MM.1S (cell line): ENCODE data around the gene INS.

Experiments
- DNase-seq: peaks from one replicate; pipeline ENCODE4 v3.0.0-alpha.2; 2015
- H2AFZ ChIP-seq: fragments of 300-600 bp; sonication (generic); 2 replicates; pipeline ENCODE4 v1.6.0; 2016; ENCODE audit warnings: antibody characterized with exemption, low read length
- H3F3A ChIP-seq: fragments of 300-600 bp; sonication (generic); 2 replicates; pipeline ENCODE4 v1.6.1; 2016; ENCODE audit warnings: mild to moderate bottlenecking, antibody characterized with exemption, low read length, moderate library complexity, mixed read lengths; ENCODE audit not compliant: insufficient read depth
- H3K27ac ChIP-seq: fragments of 300-600 bp; sonication (generic); 2 replicates; pipeline ENCODE4 v1.5.1; 2016; ENCODE audit warnings: mild to moderate bottlenecking, low read length
- H3K27me3 ChIP-seq: fragments of 300-600 bp; sonication (generic); replicated peaks from 2 replicates; pipeline ENCODE4 v1.6.0; 2016; ENCODE audit warnings: low read length; ENCODE audit not compliant: insufficient read depth
- H3K36me3 ChIP-seq: fragments of 300-600 bp; sonication (generic); replicated peaks from 2 replicates; pipeline ENCODE4 v1.6.1; 2016; ENCODE audit warnings: mild to moderate bottlenecking, low read length, mixed read lengths; ENCODE audit not compliant: insufficient read depth
- H3K4me1 ChIP-seq: fragments of 300-600 bp; sonication (generic); 2 replicates; pipeline ENCODE4 v1.6.1; 2016; ENCODE audit warnings: low read length, mixed read lengths
- H3K4me2 ChIP-seq: fragments of 300-600 bp; sonication (generic); 2 replicates; pipeline ENCODE4 v1.6.0; 2016; ENCODE audit warnings: low read depth, low read length
- H3K4me3 ChIP-seq: fragments of 300-600 bp; sonication (generic); 2 replicates; pipeline ENCODE4 v1.5.1; 2016; ENCODE audit warnings: low read length, mixed read lengths
- H3K79me2 ChIP-seq: fragments of 300-600 bp; sonication (generic); 2 replicates; pipeline ENCODE4 v1.6.1; 2016; ENCODE audit warnings: mixed run types, low read length, mixed read lengths
- H3K9ac ChIP-seq: fragments of 300-600 bp; sonication (generic); 2 replicates; pipeline ENCODE4 v1.6.1; 2016; ENCODE audit warnings: low read length, mixed read lengths
- H3K9me2 ChIP-seq: fragments of 300-600 bp; sonication (generic); replicated peaks from 2 replicates; pipeline ENCODE4 v1.6.1; 2016; ENCODE audit warnings: mild to moderate bottlenecking, low read length, mixed read lengths; ENCODE audit not compliant: insufficient read depth
- H3K9me3 ChIP-seq: fragments of 300-600 bp; sonication (generic); replicated peaks from 2 replicates; pipeline ENCODE4 v1.6.1; 2016; ENCODE audit warnings: mild to moderate bottlenecking, low read length, mixed read lengths; ENCODE audit not compliant: insufficient read depth
- H4K20me1 ChIP-seq: fragments of 300-600 bp; sonication (generic); 2 replicates; pipeline ENCODE4 v1.6.1; 2016; ENCODE audit warnings: mild to moderate bottlenecking, low read length, moderate library complexity, mixed read lengths; ENCODE audit not compliant: insufficient read depth
- CTCF ChIP-seq: fragments of 300-600 bp; sonication (generic); IDR thresholded peaks from 2 replicates; pipeline ENCODE4 v1.5.1; 2016; ENCODE audit warnings: antibody characterized with exemption, low read length, mixed read lengths
- EZH2 ChIP-seq: fragments of 300-600 bp; sonication (generic); optimal IDR thresholded peaks from 2 replicates; pipeline ENCODE3; 2017; ENCODE audit warnings: low read depth, mild to moderate bottlenecking, antibody characterized with exemption, low read length, mixed read lengths
- EZH2phosphoT487 ChIP-seq: fragments of 300-600 bp; sonication (generic); IDR thresholded peaks from 2 replicates; pipeline ENCODE4 v1.6.1; 2018; ENCODE audit warnings: antibody characterized with exemption, low read length

INS gene

GRCh38 chr11:2138068-2138430 is 23.0 kb downstream of the INS start:
- Histone ChIP-seq H3K27me3 (peaks cover 82% of the 10 kb centered on the region), H3K9me2 (no peaks in the 10 kb centered on the region), H3K27ac (no peak overlapping the region), H3K79me2 (no peaks in the 10 kb centered on the region), H3K9me3 (no peaks in the 10 kb centered on the region), H3K36me3 (no peaks in the 10 kb centered on the region), H3K9ac (no peak overlapping the region), H3K4me3 (no peak overlapping the region), H3K4me2 (no peak overlapping the region), H3F3A (no peaks in the 10 kb centered on the region), H3K4me1 (no peaks in the 10 kb centered on the region), H4K20me1 (no peaks in the 10 kb centered on the region), H2AFZ (no peak overlapping the region)
- no peak for TF ChIP-seq EZH2
- TF ChIP-seq CTCF: no peak
- no peak for TF ChIP-seq EZH2phosphoT487
- DNase-seq: no peak

- no peak for DNase-seq
- Histone ChIP-seq H3K79me2 (no peaks in the 10 kb centered on the region), H3F3A (no peaks in the 10 kb centered on the region), H3K9ac (no peak overlapping the region), H3K9me3 (no peaks in the 10 kb centered on the region), H3K4me3 (no peak overlapping the region), H3K27ac (no peak overlapping the region), H2AFZ (no peak overlapping the region), H3K9me2 (no peaks in the 10 kb centered on the region), H4K20me1 (no peaks in the 10 kb centered on the region), H3K27me3 (peaks cover 82% of the 10 kb centered on the region), H3K4me1 (no peaks in the 10 kb centered on the region), H3K36me3 (no peaks in the 10 kb centered on the region), H3K4me2 (no peak overlapping the region)
- TF ChIP-seq EZH2 (peak; percentile 26), EZH2phosphoT487 (no peak; the same call in 1 of the 2 replicates), CTCF (no peak)
Measured at GRCh38 chr11:2137202-2138067, 23.6 kb downstream of the INS start.

GRCh38 chr11:2136952-2137201 is 24.1 kb downstream of the INS start:
- H3F3A ChIP-seq: no peaks in the 10 kb centered on the region
- no peak for TF ChIP-seq EZH2
- TF ChIP-seq CTCF: no peak
- TF ChIP-seq EZH2phosphoT487: no peak
- no peak overlapping the region for H2AFZ ChIP-seq
- no peaks in the 10 kb centered on the region for H4K20me1 ChIP-seq
- H3K9ac ChIP-seq: no peak overlapping the region
- H3K4me2 ChIP-seq: no peak overlapping the region
- no peaks in the 10 kb centered on the region for H3K9me2 ChIP-seq
- H3K36me3 ChIP-seq: no peaks in the 10 kb centered on the region
- no peak for DNase-seq
- H3K4me1 ChIP-seq: no peaks in the 10 kb centered on the region
- H3K9me3 ChIP-seq: no peaks in the 10 kb centered on the region
- no peak overlapping the region for H3K27ac ChIP-seq
- H3K79me2 ChIP-seq: no peaks in the 10 kb centered on the region
- peaks cover 82% of the 10 kb centered on the region for H3K27me3 ChIP-seq
- no peak overlapping the region for H3K4me3 ChIP-seq
